Measurements from ENCODE around the gene SH2D4B.

SH2D4B gene

DNA sequence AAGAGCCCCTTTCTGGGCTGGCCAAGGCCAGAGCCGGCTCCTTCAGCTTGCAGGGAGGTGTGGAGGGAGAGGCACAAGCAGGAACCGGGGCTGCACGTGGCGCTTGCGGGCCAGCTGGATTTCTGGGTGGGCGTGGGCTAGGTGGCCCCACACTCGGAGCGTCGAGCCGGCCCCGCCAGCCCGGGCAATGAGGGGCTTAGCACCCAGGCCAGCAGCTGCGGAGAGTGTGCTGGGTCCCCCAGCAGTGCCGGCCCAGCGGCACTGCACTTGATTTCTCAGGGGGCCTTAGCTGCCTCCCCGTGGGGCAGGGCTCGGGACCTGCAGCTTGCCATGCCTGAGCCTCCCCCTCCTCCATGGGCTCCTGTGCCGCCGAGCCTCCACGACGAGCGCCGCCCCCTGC lies 48.1 kb downstream of the SH2D4B start:
- no peak for DNase-seq (ENCODE audit: low read depth in 4 of 4, low spot score in 1 of 4)

DNA sequence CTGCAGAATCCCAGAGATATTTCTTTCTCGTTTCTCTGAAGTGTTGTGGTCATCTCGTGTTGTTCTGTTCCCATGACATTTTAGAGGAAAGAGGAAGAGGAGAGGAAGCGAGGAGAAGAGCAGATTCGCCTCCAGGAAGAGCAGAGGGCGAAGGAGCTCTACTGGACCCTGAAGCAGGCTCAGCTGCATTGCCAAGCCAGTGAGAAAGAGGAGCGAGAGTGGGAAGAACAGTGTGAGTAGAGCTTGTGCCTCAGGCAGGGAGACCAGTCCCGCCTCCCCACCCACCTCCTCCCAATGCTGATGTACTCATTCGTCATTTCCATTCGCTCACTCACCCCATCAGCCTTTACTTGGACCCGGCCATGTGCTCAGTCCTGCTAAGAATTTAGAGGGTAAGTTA lies 50.8 kb downstream of the SH2D4B start:
- no peak for DNase-seq (ENCODE audit: low read depth in 4 of 4, low spot score in 1 of 4)

GRCh38 chr10:80589726-80590373 lies 52.1 kb downstream of the SH2D4B start:
- DNase-seq (ENCODE audit: low read depth in 4 of 4, low spot score in 1 of 4), result no peak

- no peak for DNase-seq (ENCODE audit: low read depth in 4 of 4, low spot score in 1 of 4)
Observed at GRCh38 chr10:80590585-80591125, 53.0 kb downstream of the SH2D4B start.

DNA sequence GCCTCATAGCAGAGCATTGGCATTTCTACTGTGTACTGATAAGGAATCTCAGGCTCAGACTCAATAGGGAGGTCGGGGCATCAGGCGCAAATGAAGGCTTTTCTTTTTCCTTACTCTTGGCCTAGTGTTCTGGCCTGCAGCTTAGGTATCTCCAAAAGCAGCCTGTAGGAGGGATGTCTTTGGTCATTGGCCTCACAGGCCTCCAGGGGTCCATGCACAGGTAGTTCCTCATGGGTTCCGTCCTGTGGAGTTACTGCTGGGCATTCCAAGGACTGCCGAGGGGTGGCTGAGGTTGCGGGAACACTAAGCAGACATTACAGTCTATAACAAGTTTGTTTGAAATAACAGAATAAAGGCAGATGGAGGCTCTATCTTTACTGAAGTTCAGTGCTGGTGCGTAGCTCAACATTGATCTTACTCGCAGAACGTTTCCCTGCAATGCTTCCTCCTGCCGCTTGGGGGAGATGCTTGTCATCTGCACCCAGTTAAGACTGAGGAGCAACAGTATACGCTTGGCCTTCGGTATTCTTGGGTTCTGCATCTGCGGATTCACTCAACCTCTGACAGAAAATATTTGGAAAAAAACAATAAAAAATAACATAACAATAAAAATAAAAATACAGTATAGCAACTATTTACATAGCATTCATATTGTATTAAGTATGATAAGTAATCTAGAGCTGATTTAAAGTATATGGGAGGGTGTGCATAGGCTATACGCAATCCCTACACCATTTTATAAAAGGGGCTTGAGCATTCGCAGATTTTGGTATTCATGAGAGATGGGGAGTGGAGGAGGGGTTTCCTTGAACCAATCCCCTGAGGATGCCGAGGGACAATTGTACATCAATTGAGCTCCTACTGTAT lies 58.9 kb downstream of the SH2D4B start:
- peak in 2 of 4 experiments; percentile 8 to 10 for DNase-seq (ENCODE audit: low read depth in 4 of 4, low spot score in 1 of 4)

- DNase-seq (ENCODE audit: low read depth in 4 of 4, low spot score in 1 of 4), result no peak
Observed at GRCh38 chr10:80598084-80598798, 60.5 kb downstream of the SH2D4B start.

DNA sequence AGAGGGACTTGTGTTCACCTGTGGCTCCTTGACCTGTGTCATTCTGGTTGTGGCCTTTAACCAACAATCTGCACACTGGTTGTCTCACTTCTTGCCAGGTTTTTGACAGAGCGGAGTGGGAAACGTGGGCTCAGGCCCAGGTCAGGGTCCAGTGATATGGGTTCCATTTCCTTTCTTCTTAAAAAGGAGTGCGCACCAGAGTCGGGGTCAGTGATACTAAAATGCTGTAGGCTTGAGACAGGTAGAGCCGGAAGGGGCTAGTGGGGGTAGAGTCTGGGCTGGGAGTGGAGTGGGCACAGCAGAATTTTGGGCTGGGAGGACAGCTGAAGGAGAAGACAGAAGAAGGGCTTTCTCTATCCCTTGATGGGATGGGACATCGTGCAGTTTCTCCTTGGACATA lies 61.2 kb downstream of the SH2D4B start:
- no peak for DNase-seq (ENCODE audit: low read depth in 4 of 4, low spot score in 1 of 4)

GRCh38 chr10:80599424-80599847 lies 61.7 kb downstream of the SH2D4B start:
- DNase-seq (ENCODE audit: low read depth in 4 of 4, low spot score in 1 of 4), result peak in 2 of 4 experiments; percentile 5 to 11

DNA sequence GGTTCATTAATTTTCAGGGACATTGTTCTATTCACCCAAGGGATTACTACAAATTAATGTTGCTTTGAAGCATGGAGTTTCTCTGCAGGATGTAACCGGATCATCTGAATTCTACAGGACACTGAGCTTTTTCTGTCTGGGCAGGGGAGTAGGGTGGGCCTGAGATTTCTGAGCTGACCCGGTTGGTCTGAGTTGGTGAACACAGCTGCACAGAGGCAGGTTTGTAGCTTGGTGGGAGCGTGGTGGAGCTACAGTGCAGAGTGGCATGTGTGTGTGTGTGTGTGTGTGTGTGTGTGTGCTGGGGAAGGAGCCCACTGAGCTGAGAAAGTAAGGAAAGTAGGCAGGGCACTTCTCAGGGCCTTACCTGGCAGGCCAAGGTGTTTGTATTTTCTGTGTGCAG lies 62.6 kb downstream of the SH2D4B start:
- DNase-seq (ENCODE audit: low read depth in 4 of 4, low spot score in 1 of 4), result no peak

- DNase-seq (ENCODE audit: low read depth in 4 of 4, low spot score in 1 of 4), result no peak
Observed at GRCh38 chr10:80602881-80603280, 65.2 kb downstream of the SH2D4B start.

- no peak for DNase-seq (ENCODE audit: low read depth in 4 of 4, low spot score in 1 of 4)
Observed at GRCh38 chr10:80603516-80603915, 65.8 kb downstream of the SH2D4B start.

DNA sequence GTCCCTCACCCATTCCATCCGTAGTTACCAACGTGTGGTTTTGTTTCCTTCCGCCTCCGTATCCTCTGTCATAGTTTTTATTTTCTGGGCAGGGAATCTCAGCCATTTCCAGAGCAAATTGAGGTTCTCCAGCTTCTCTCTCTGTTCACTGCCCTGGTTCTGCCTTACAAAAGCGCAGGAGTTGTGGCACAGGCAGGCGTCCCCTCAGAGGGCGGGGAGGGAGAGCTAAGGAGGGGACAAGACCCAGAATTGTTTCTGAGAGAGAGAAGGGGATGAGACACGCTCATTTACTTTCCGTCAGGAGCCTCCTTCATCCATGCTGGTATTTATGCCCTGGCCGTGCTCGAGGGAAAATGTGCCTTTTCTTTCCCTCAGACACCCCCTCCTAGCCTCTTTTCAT lies 71.0 kb downstream of the SH2D4B start:
- no peak for DNase-seq (ENCODE audit: low read depth in 4 of 4, low spot score in 1 of 4)

- DNase-seq (ENCODE audit: low read depth in 4 of 4, low spot score in 1 of 4), result no peak
Observed at GRCh38 chr10:80609331-80609730, 71.6 kb downstream of the SH2D4B start.

- no peak for DNase-seq (ENCODE audit: low read depth in 4 of 4, low spot score in 1 of 4)
Observed at GRCh38 chr10:80611481-80612185, 73.9 kb downstream of the SH2D4B start.

GRCh38 chr10:80612261-80612660 lies 74.6 kb downstream of the SH2D4B start:
- no peak for DNase-seq (ENCODE audit: low read depth in 4 of 4, low spot score in 1 of 4)

DNA sequence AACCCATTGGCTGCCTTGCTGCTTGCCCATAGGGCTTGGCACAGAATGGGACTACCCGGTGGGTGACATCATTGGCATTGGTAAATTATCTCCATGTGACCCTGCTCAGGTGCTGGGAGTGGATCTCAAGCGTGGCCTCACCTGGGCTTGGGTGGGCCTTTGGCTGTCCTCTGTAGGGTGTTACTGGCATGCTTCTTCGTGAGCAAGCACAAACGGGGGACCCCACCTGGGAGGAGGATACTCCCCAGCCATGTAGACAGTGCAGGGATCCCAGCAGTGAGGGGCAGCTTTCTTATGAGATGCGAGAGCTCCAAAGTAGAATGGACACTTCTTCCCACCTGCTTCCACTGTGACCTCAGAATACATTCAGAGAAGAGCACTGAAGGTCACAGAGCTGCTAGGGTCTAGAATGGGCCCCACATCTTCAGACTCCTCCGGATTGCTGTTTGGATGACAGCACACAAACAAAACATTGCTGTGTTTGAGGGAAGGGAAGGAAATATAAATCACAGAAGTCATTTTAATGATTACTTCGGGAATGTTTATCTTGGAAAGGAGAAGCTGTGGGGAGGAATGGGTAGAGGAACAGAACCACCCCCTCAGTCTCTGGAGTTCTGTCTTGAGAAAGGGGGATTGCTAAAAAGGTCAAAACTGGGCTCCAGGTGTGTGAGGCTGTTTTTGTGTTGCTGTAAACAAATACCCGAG lies 75.9 kb downstream of the SH2D4B start:
- no peak for DNase-seq (ENCODE audit: low read depth in 4 of 4, low spot score in 1 of 4)

- DNase-seq (ENCODE audit: low read depth in 4 of 4, low spot score in 1 of 4), result no peak
Observed at GRCh38 chr10:80614576-80615416, 77.1 kb downstream of the SH2D4B start.

GRCh38 chr10:80617807-80618206 lies 80.1 kb downstream of the SH2D4B start:
- DNase-seq (ENCODE audit: low read depth in 4 of 4, low spot score in 1 of 4), result no peak

GRCh38 chr10:80619036-80619435 lies 81.3 kb downstream of the SH2D4B start:
- no peak for DNase-seq (ENCODE audit: low read depth in 4 of 4, low spot score in 1 of 4)
